ENCODE data around the gene VMP1.

GRCh38 chr17:59786213-59786535 is 78.7 kb downstream of the VMP1 start:
- TF ChIP-seq CTCF (conservative IDR thresholded peaks at IDR 0.05 in 1 of 2, IDR thresholded peaks at IDR 0.05 in 1 of 2; ENCODE audit: low read depth in 1 of 2, low read length in 2 of 2) (no peak), EZH2 (IDR thresholded peaks at IDR 0.05; ENCODE audit: low read length, missing control alignments) (no peak)
